Activated T-cell treated with anti-CD3 and anti-CD28 coated beads, Interleukin-2, amount 50 U/mL, for 1 hour (primary cell): ENCODE data around the gene NPTXR.
A peak's percentile ranks its signal among the peaks of the same experiment; 100 is the strongest.

Experiments used
- DNase-seq: peaks from one replicate; pipeline ENCODE4 v3.0.0-alpha.2; 2020

Gene NPTXR

GRCh38 chr22:38850941-38851849 lies 7.4 kb upstream of the NPTXR start:
- no peak for DNase-seq

GRCh38 chr22:38850399-38850798 lies 6.6 kb upstream of the NPTXR start:
- DNase-seq = no peak

- no peak for DNase-seq
Measured at GRCh38 chr22:38849811-38850210, 6.0 kb upstream of the NPTXR start.

GRCh38 chr22:38846412-38846811 lies 2.6 kb upstream of the NPTXR start:
- no peak for DNase-seq

- no peak for DNase-seq
Measured at GRCh38 chr22:38845004-38845740, 1.3 kb upstream of the NPTXR start.

- no peak for DNase-seq
Measured at GRCh38 chr22:38844315-38845003, 631 bp upstream of the NPTXR start.

GRCh38 chr22:38843201-38843656 lies 599 bp downstream of the NPTXR start:
- peak; percentile 68 for DNase-seq

GRCh38 chr22:38842512-38843200 lies 1.2 kb downstream of the NPTXR start:
- no peak for DNase-seq

GRCh38 chr22:38841635-38842034 lies 2.2 kb downstream of the NPTXR start:
- DNase-seq = no peak

- DNase-seq = no peak
Measured at GRCh38 chr22:38841211-38841610, 2.6 kb downstream of the NPTXR start.

GRCh38 chr22:38840129-38840528 lies 3.7 kb downstream of the NPTXR start:
- DNase-seq = no peak

GRCh38 chr22:38839686-38840085 lies 4.1 kb downstream of the NPTXR start:
- no peak for DNase-seq

GRCh38 chr22:38837414-38837928 lies 6.4 kb downstream of the NPTXR start:
- no peak for DNase-seq

- no peak for DNase-seq
Measured at GRCh38 chr22:38835888-38836301, 7.9 kb downstream of the NPTXR start.

- no peak for DNase-seq
Measured at GRCh38 chr22:38834991-38835390, 8.8 kb downstream of the NPTXR start.

GRCh38 chr22:38834215-38834953 lies 9.4 kb downstream of the NPTXR start:
- no peak for DNase-seq

- no peak for DNase-seq
Measured at GRCh38 chr22:38833061-38833460, 10.8 kb downstream of the NPTXR start.

GRCh38 chr22:38832005-38832978 lies 11.5 kb downstream of the NPTXR start:
- DNase-seq = no peak

GRCh38 chr22:38831166-38831945 lies 12.5 kb downstream of the NPTXR start:
- DNase-seq = no peak

- DNase-seq = no peak
Measured at GRCh38 chr22:38830845-38831108, 13.1 kb downstream of the NPTXR start.
